GM23338 (cell line): Measurements from ENCODE around the gene IKZF3. TPM values are rescaled to one million over a fixed set of nuclear protein-coding genes. Genes with fewer than 3 reads are reported as not detected.

Experiments used
- ATAC-seq: fragments of 200-7000 bp; cut with Tn5 transposase; 3 replicates; pipeline ENCODE4 v1.9.1; 2020
- DNase-seq: peaks from one replicate; pipeline ENCODE4 v3.0.0-alpha.2; 2015; ENCODE audit warnings: low spot score
- H2AFZ ChIP-seq: fragments of 200-600 bp; sonication (generic); 2 replicates; pipeline ENCODE4 v1.8.0; 2016; ENCODE audit warnings: antibody characterized with exemption, mild to moderate bottlenecking, moderate library complexity
- H3F3A ChIP-seq: fragments of 200-600 bp; sonication (generic); replicated peaks from 2 replicates; pipeline ENCODE4 v1.8.0; 2017; ENCODE audit warnings: antibody characterized with exemption, mixed run types, low read depth
- H3K27ac ChIP-seq: fragments of 200-600 bp; sonication (generic); 2 replicates; pipeline ENCODE4 v1.6.1; 2016; ENCODE audit warnings: low read depth
- H3K27me3 ChIP-seq: fragments of 200-600 bp; sonication (generic); 2 replicates; pipeline ENCODE4 v1.8.0; 2016; ENCODE audit warnings: mild to moderate bottlenecking, mixed run types, moderate library complexity; ENCODE audit not compliant: insufficient read depth
- H3K36me3 ChIP-seq: fragments of 200-600 bp; sonication (generic); 2 replicates; pipeline ENCODE4 v1.8.0; 2016; ENCODE audit warnings: mild to moderate bottlenecking; ENCODE audit not compliant: insufficient read depth
- H3K4me1 ChIP-seq: fragments of 200-600 bp; sonication (generic); 2 replicates; pipeline ENCODE4 v1.8.0; 2016; ENCODE audit warnings: mild to moderate bottlenecking, moderate library complexity; ENCODE audit not compliant: insufficient read depth
- H3K4me2 ChIP-seq: fragments of 200-600 bp; sonication (generic); 2 replicates; pipeline ENCODE4 v1.7.1; 2017; ENCODE audit warnings: mixed run types
- H3K4me3 ChIP-seq: fragments of 200-600 bp; sonication (generic); 2 replicates; pipeline ENCODE4 v1.6.1; 2016; ENCODE audit warnings: mixed run types
- H3K79me2 ChIP-seq: fragments of 200-600 bp; sonication (generic); replicated peaks from 2 replicates; pipeline ENCODE4 v1.8.0; 2017; ENCODE audit warnings: mild to moderate bottlenecking; ENCODE audit not compliant: insufficient read depth
- H3K9me2 ChIP-seq: fragments of 200-600 bp; sonication (generic); 2 replicates; pipeline ENCODE4 v1.8.0; 2017; ENCODE audit not compliant: insufficient read depth
- H4K20me1 ChIP-seq: fragments of 200-600 bp; sonication (generic); replicated peaks from 2 replicates; pipeline ENCODE4 v1.8.0; 2017; ENCODE audit warnings: mild to moderate bottlenecking; ENCODE audit not compliant: insufficient read depth
- H3K27ac Mint-ChIP-seq: 2 replicates; pipeline ENCODE4 v1.8.0; 2020; ENCODE audit warnings: inconsistent platforms, mild to moderate bottlenecking, moderate library complexity, mixed read lengths
- H3K27me3 Mint-ChIP-seq: 3 replicates; pipeline ENCODE4 v1.8.0; 2022; ENCODE audit warnings: low read depth, mild to moderate bottlenecking, moderate library complexity, mixed read lengths, inconsistent platforms; ENCODE audit not compliant: insufficient read depth, poor library complexity
- H3K36me3 Mint-ChIP-seq: 3 replicates; pipeline ENCODE4 v1.8.0; 2021; ENCODE audit warnings: low read depth, mild to moderate bottlenecking, inconsistent platforms, moderate library complexity, mixed read lengths
- H3K4me1 Mint-ChIP-seq: 3 replicates; pipeline ENCODE4 v1.8.0; 2020; ENCODE audit warnings: mild to moderate bottlenecking, inconsistent platforms, mixed read lengths
- H3K4me3 Mint-ChIP-seq: 3 replicates; pipeline ENCODE4 v1.8.0; 2021; ENCODE audit warnings: moderate library complexity, mild to moderate bottlenecking, inconsistent platforms, mixed read lengths
- H3K9me3 Mint-ChIP-seq: 3 replicates; pipeline ENCODE4 v1.8.0; 2020; ENCODE audit warnings: moderate library complexity, mild to moderate bottlenecking, inconsistent platforms, mixed read lengths
- CREB1 ChIP-seq: fragments of 250-450 bp; sonication (Bioruptor Pico); IDR thresholded peaks from 2 replicates; pipeline ENCODE4 v1.5.0; 2020; ENCODE audit warnings: low read depth, mild to moderate bottlenecking, moderate library complexity
- EZH2 ChIP-seq: fragments of 200-600 bp; sonication (generic); IDR thresholded peaks from one replicate; pipeline ENCODE4 v1.8.0; 2017; ENCODE audit warnings: antibody characterized with exemption, mild to moderate bottlenecking, low read depth; ENCODE audit not compliant: unreplicated experiment
- EZH2phosphoT487 ChIP-seq: fragments of 200-600 bp; sonication (generic); IDR thresholded peaks from one replicate; pipeline ENCODE4 v1.8.1; 2018; ENCODE audit warnings: antibody characterized with exemption; ENCODE audit not compliant: unreplicated experiment
- JUNB ChIP-seq: IDR thresholded peaks from one replicate; pipeline ENCODE4 v1.6.1; 2016; ENCODE audit warnings: antibody characterized with exemption; ENCODE audit not compliant: unreplicated experiment
- NANOG ChIP-seq: IDR thresholded peaks from 2 replicates; pipeline ENCODE4 v1.6.1; 2016; ENCODE audit warnings: antibody characterized with exemption, borderline replicate concordance
- POLR2AphosphoS5 ChIP-seq: IDR thresholded peaks from 2 replicates; pipeline ENCODE4 v1.6.1; 2016; ENCODE audit warnings: antibody characterized with exemption, low read depth
- STAT1 ChIP-seq: IDR thresholded peaks from one replicate; pipeline ENCODE4 v1.6.1; 2016; ENCODE audit warnings: antibody characterized with exemption; ENCODE audit not compliant: unreplicated experiment
- ZNF114 ChIP-seq: fragments of 250-450 bp; sonication (Bioruptor Pico); IDR thresholded peaks from 2 replicates; pipeline ENCODE4 v1.5.0; 2020; ENCODE audit warnings: mild to moderate bottlenecking, moderate library complexity
- ZNF331 ChIP-seq: fragments of 250-450 bp; sonication (Bioruptor Pico); IDR thresholded peaks from 2 replicates; pipeline ENCODE4 v1.5.0; 2020; ENCODE audit warnings: low read depth, mild to moderate bottlenecking, moderate library complexity
- polyA plus RNA-seq: library from polyadenylated mRNA; unstranded; fragments of >200 nt; fragmentation: Nextera tagmentation; extraction: Ambion mirVana; gene quantifications from 2 replicates; pipeline ENCODE4 v1.2.1, GENCODE V29; 2016
- total RNA-seq: library from RNA; depleted of rRNA; stranded (reverse); fragments of >200 nt; shearing (Covaris generic); gene quantifications from 2 replicates; pipeline ENCODE4 v1.2.3, GENCODE V29; 2014
- TF ChIP-seq, protein P1 (sequence below): fragments of 250-450 bp; sonication (Bioruptor Pico); IDR thresholded peaks from 2 replicates; pipeline ENCODE4 v1.5.0; 2020; ENCODE audit warnings: mild to moderate bottlenecking, moderate library complexity
- TF ChIP-seq, protein P2 (sequence below), 2 experiments: fragments of 200-600 bp in 1 of 2; sonication (generic) in 1 of 2; conservative IDR thresholded peaks; 2 replicates each; pipeline versions ENCODE4 v1.5.1 to v1.6.1; 2016 to 2017; ENCODE audit warnings: antibody characterized with exemption in 2 of 2, low read depth in 2 of 2, mild to moderate bottlenecking in 2 of 2, moderate library complexity in 1 of 2
- TF ChIP-seq, protein P3 (sequence below): IDR thresholded peaks from one replicate; pipeline ENCODE4 v1.6.1; 2018; ENCODE audit warnings: antibody characterized with exemption; ENCODE audit not compliant: unreplicated experiment
- TF ChIP-seq, protein P4 (sequence below): IDR thresholded peaks from 2 replicates; pipeline ENCODE4 v1.6.1; 2016; ENCODE audit warnings: antibody characterized with exemption

The IKZF3 gene
- total and polyA plus RNA-seq, 2 experiments from 2014 or later: 0.11 to 0.76 TPM

DNA sequence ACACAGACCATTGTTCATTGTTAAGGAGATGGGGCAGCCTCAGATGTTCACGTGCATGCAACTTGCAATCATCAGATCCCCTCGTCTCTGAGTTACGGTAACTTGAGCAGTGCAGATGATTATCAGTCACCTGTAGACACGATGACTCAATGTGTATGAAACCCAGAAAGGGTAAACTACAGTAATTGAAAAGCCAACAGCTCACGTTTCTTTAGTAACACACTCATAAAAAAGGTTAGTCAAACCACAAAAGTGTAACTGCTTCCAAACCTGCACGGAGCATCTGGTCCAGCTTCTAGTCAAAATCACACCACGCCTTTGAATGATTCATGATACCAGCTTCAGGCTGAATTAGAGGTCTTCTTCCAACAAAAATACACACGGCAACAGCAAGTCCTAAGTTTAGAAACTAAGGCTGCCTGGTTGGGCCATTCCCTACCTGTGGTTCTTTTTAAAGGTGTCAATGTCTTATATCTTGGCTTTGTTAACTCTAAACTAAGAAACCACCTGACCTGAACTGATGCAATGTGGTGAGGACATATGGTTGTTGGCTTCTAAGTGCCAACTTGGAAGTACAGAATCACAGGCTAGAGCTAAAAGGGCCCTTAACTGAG lies 94.0 kb downstream of the IKZF3 start (continued):
- TF ChIP-seq JUNB: no peak

DNA sequence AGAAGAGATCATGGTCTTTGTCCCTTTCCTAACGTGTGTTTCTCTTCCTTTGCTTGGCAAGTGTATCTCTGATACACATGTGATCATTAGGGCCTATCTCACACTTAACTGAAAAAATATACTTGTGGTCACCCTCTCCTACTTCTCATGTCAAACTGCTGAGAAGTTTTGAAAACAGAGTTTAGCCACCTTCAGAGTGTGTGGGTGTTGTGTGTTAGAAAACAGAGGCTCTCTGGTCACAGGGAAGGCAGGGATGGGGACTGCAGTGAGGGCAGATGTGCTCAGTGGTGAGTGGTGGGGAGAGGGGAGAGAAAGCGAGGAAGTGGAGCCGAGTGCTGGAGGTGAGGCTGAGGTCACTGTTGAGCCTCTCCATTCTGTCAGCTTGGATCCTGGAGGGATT lies 97.0 kb downstream of the IKZF3 start:
- H3K4me3 ChIP-seq: no peak overlapping the region
- H3K27ac Mint-ChIP-seq: no peak overlapping the region
- H3K9me3 Mint-ChIP-seq: no peaks in the 10 kb centered on the region
- H3F3A ChIP-seq: no peaks in the 10 kb centered on the region
- no peaks in the 10 kb centered on the region for H3K36me3 Mint-ChIP-seq
- H3K4me3 Mint-ChIP-seq: no peak overlapping the region
- ATAC-seq (no peak), DNase-seq (no peak)
- H2AFZ ChIP-seq: no peak overlapping the region
- no peak overlapping the region for H3K4me2 ChIP-seq
- no peaks in the 10 kb centered on the region for H3K79me2 ChIP-seq
- no peaks in the 10 kb centered on the region for H3K9me2 ChIP-seq
- H4K20me1 ChIP-seq: no peaks in the 10 kb centered on the region; the same call in 1 of the 2 replicates
- H3K36me3 ChIP-seq: no peaks in the 10 kb centered on the region
- no peaks in the 10 kb centered on the region for H3K27me3 ChIP-seq
- H3K4me1 ChIP-seq: no peaks in the 10 kb centered on the region
- H3K27me3 Mint-ChIP-seq: peaks cover 5% of the 10 kb centered on the region
- H3K4me1 Mint-ChIP-seq: peaks cover 4% of the 10 kb centered on the region
- no peak overlapping the region for H3K27ac ChIP-seq
- no peak for TF ChIP-seq NANOG
- no peak for TF ChIP-seq ZNF114 (CRISPR knock-in tag)
- TF ChIP-seq, protein P1, sequence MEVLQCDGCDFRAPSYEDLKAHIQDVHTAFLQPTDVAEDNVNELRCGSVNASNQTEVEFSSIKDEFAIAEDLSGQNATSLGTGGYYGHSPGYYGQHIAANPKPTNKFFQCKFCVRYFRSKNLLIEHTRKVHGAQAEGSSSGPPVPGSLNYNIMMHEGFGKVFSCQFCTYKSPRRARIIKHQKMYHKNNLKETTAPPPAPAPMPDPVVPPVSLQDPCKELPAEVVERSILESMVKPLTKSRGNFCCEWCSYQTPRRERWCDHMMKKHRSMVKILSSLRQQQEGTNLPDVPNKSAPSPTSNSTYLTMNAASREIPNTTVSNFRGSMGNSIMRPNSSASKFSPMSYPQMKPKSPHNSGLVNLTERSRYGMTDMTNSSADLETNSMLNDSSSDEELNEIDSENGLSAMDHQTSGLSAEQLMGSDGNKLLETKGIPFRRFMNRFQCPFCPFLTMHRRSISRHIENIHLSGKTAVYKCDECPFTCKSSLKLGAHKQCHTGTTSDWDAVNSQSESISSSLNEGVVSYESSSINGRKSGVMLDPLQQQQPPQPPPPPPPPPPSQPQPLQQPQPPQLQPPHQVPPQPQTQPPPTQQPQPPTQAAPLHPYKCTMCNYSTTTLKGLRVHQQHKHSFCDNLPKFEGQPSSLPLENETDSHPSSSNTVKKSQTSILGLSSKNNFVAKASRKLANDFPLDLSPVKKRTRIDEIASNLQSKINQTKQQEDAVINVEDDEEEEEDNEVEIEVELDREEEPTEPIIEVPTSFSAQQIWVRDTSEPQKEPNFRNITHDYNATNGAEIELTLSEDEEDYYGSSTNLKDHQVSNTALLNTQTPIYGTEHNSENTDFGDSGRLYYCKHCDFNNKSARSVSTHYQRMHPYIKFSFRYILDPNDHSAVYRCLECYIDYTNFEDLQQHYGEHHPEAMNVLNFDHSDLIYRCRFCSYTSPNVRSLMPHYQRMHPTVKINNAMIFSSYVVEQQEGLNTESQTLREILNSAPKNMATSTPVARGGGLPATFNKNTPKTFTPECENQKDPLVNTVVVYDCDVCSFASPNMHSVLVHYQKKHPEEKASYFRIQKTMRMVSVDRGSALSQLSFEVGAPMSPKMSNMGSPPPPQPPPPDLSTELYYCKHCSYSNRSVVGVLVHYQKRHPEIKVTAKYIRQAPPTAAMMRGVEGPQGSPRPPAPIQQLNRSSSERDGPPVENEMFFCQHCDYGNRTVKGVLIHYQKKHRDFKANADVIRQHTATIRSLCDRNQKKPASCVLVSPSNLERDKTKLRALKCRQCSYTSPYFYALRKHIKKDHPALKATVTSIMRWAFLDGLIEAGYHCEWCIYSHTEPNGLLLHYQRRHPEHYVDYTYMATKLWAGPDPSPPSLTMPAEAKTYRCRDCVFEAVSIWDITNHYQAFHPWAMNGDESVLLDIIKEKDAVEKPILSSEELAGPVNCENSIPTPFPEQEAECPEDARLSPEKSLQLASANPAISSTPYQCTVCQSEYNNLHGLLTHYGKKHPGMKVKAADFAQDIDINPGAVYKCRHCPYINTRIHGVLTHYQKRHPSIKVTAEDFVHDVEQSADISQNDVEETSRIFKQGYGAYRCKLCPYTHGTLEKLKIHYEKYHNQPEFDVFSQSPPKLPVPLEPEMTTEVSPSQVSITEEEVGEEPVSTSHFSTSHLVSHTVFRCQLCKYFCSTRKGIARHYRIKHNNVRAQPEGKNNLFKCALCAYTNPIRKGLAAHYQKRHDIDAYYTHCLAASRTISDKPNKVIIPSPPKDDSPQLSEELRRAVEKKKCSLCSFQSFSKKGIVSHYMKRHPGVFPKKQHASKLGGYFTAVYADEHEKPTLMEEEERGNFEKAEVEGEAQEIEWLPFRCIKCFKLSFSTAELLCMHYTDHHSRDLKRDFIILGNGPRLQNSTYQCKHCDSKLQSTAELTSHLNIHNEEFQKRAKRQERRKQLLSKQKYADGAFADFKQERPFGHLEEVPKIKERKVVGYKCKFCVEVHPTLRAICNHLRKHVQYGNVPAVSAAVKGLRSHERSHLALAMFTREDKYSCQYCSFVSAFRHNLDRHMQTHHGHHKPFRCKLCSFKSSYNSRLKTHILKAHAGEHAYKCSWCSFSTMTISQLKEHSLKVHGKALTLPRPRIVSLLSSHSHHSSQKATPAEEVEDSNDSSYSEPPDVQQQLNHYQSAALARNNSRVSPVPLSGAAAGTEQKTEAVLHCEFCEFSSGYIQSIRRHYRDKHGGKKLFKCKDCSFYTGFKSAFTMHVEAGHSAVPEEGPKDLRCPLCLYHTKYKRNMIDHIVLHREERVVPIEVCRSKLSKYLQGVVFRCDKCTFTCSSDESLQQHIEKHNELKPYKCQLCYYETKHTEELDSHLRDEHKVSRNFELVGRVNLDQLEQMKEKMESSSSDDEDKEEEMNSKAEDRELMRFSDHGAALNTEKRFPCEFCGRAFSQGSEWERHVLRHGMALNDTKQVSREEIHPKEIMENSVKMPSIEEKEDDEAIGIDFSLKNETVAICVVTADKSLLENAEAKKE: no peak
- TF ChIP-seq, protein P2, sequence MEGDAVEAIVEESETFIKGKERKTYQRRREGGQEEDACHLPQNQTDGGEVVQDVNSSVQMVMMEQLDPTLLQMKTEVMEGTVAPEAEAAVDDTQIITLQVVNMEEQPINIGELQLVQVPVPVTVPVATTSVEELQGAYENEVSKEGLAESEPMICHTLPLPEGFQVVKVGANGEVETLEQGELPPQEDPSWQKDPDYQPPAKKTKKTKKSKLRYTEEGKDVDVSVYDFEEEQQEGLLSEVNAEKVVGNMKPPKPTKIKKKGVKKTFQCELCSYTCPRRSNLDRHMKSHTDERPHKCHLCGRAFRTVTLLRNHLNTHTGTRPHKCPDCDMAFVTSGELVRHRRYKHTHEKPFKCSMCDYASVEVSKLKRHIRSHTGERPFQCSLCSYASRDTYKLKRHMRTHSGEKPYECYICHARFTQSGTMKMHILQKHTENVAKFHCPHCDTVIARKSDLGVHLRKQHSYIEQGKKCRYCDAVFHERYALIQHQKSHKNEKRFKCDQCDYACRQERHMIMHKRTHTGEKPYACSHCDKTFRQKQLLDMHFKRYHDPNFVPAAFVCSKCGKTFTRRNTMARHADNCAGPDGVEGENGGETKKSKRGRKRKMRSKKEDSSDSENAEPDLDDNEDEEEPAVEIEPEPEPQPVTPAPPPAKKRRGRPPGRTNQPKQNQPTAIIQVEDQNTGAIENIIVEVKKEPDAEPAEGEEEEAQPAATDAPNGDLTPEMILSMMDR (conservative IDR thresholded peaks at IDR 0.05; ENCODE audit: low read depth in 2 of 2): no peak
- no peak for TF ChIP-seq ZNF331 (CRISPR knock-in tag)
- no peak for TF ChIP-seq CREB1 (CRISPR knock-in tag)
- TF ChIP-seq STAT1: no peak
- TF ChIP-seq JUNB: no peak
- TF ChIP-seq EZH2: no peak
- TF ChIP-seq, protein P3, sequence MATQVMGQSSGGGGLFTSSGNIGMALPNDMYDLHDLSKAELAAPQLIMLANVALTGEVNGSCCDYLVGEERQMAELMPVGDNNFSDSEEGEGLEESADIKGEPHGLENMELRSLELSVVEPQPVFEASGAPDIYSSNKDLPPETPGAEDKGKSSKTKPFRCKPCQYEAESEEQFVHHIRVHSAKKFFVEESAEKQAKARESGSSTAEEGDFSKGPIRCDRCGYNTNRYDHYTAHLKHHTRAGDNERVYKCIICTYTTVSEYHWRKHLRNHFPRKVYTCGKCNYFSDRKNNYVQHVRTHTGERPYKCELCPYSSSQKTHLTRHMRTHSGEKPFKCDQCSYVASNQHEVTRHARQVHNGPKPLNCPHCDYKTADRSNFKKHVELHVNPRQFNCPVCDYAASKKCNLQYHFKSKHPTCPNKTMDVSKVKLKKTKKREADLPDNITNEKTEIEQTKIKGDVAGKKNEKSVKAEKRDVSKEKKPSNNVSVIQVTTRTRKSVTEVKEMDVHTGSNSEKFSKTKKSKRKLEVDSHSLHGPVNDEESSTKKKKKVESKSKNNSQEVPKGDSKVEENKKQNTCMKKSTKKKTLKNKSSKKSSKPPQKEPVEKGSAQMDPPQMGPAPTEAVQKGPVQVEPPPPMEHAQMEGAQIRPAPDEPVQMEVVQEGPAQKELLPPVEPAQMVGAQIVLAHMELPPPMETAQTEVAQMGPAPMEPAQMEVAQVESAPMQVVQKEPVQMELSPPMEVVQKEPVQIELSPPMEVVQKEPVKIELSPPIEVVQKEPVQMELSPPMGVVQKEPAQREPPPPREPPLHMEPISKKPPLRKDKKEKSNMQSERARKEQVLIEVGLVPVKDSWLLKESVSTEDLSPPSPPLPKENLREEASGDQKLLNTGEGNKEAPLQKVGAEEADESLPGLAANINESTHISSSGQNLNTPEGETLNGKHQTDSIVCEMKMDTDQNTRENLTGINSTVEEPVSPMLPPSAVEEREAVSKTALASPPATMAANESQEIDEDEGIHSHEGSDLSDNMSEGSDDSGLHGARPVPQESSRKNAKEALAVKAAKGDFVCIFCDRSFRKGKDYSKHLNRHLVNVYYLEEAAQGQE: no peak
- TF ChIP-seq EZH2phosphoT487: no peak
- TF ChIP-seq, protein P4, sequence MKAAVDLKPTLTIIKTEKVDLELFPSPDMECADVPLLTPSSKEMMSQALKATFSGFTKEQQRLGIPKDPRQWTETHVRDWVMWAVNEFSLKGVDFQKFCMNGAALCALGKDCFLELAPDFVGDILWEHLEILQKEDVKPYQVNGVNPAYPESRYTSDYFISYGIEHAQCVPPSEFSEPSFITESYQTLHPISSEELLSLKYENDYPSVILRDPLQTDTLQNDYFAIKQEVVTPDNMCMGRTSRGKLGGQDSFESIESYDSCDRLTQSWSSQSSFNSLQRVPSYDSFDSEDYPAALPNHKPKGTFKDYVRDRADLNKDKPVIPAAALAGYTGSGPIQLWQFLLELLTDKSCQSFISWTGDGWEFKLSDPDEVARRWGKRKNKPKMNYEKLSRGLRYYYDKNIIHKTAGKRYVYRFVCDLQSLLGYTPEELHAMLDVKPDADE: no peak
- TF ChIP-seq POLR2AphosphoS5: no peak
